ENCODE measurements around the gene MYL12B.
A peak's percentile ranks its signal among the peaks of the same experiment; 100 is the strongest.

- TF ChIP-seq POLR2AphosphoS5 (IDR thresholded peaks at IDR 0.05; ENCODE audit: low read depth, low read length), result peak; percentile 78
- TF ChIP-seq TAF1 (IDR thresholded peaks at IDR 0.05; ENCODE audit: borderline replicate concordance, insufficient read depth, low read length), result peak; percentile 2; the same call in 1 of the 2 replicates
- TF ChIP-seq, protein P1, sequence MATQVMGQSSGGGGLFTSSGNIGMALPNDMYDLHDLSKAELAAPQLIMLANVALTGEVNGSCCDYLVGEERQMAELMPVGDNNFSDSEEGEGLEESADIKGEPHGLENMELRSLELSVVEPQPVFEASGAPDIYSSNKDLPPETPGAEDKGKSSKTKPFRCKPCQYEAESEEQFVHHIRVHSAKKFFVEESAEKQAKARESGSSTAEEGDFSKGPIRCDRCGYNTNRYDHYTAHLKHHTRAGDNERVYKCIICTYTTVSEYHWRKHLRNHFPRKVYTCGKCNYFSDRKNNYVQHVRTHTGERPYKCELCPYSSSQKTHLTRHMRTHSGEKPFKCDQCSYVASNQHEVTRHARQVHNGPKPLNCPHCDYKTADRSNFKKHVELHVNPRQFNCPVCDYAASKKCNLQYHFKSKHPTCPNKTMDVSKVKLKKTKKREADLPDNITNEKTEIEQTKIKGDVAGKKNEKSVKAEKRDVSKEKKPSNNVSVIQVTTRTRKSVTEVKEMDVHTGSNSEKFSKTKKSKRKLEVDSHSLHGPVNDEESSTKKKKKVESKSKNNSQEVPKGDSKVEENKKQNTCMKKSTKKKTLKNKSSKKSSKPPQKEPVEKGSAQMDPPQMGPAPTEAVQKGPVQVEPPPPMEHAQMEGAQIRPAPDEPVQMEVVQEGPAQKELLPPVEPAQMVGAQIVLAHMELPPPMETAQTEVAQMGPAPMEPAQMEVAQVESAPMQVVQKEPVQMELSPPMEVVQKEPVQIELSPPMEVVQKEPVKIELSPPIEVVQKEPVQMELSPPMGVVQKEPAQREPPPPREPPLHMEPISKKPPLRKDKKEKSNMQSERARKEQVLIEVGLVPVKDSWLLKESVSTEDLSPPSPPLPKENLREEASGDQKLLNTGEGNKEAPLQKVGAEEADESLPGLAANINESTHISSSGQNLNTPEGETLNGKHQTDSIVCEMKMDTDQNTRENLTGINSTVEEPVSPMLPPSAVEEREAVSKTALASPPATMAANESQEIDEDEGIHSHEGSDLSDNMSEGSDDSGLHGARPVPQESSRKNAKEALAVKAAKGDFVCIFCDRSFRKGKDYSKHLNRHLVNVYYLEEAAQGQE (IDR thresholded peaks at IDR 0.05; ENCODE audit: insufficient read depth in 1 of 2, low read depth in 2 of 2, low read length in 2 of 2), result no peak
- peak; percentile 52; the same call in 1 of the 2 replicates for TF ChIP-seq SIN3A (IDR thresholded peaks at IDR 0.05; ENCODE audit: borderline replicate concordance, insufficient read depth, low read length)
These were observed at the start of gene MYL12B for GRCh38 chr18:3261373-3262233.

All from PFSK-1 (cell line).